NCI-H2081 (cell line): ENCODE data around the gene RPS14.
"Not testable (repeated sequence)": the region's sequence is repeated elsewhere in the genome, so short reads cannot be mapped to it uniquely, and the experiment has no call there.

Experiments used
- DNase-seq, 2 experiments: peaks; one replicate each; lab custom pipeline; 2025; lab: John Stamatoyannopoulos, UW

RPS14 gene

GRCh38 chr5:150479416-150479815 lies 29.9 kb upstream of the RPS14 start:
- DNase-seq = no peak

- not testable (repeated sequence) for DNase-seq
These were observed 27.0 kb upstream of the RPS14 start for GRCh38 chr5:150476568-150476967.

DNA sequence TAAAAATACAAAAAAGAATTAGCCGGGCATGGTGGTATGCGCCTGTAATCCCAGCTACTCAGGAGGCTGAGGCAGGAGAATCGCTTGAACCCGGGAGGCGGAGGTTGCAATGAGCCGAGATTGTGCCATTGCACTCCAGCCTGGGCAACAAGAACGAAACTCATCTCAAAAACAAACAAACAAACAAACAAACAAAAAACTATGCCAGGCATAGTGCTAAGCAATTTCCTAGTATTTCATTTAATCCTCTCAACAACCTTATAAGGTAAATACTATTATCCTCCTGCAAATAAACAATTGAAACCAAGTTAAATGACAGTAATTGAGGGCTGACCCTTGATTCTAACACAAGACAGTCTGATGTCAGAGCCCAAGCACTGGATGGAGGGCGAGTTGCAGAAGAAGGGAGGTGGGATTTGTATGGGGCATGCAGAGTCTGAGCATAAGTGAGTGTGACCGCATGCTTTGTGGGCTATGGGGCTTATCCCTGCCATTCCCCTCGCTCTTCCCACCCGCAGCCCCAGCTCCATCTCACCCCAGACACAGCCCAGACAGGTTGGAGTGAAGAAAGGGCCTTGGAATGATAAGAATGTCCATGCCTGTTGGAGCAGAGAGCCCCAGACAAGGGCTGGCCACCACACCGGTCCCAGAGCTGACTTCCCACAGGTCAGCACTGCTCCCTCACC lies 24.3 kb upstream of the RPS14 start:
- DNase-seq = no peak

DNA sequence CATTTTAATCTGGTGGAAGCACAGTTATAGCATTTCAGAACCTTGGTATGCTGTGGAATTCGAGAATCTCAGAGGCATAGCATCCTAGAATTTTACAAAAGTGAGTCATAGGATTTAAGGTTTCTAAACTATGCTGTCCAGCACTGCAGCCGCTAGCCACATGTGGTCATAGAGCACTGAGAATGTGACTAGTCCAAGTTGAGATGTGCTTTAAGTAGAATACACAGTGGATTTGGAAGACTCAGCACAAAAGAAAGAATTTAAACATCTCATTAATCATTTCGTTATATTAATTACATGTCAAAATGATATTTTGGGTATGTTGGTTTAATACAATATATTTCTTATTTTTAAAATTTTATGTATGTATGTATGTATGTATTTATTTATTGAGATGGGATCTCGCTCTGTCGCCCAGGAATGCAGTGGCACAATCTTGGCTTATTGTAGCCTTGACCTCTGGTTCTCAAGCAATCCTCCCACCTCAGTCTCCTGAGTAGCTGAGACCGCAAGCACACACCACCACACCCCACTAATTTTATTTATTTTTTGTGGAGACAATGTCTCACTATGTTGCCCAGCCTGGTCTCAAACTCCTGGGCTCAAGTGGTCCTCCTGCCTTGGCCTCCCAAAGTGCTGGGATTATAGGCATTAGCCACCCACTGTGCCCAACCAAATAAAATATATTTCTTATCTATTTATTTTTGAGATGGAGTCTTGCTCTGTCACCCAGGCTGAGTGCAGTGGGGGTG lies 20.4 kb upstream of the RPS14 start:
- no peak for DNase-seq

- DNase-seq = no peak
These were observed 18.7 kb upstream of the RPS14 start for GRCh38 chr5:150468206-150468605.

DNA sequence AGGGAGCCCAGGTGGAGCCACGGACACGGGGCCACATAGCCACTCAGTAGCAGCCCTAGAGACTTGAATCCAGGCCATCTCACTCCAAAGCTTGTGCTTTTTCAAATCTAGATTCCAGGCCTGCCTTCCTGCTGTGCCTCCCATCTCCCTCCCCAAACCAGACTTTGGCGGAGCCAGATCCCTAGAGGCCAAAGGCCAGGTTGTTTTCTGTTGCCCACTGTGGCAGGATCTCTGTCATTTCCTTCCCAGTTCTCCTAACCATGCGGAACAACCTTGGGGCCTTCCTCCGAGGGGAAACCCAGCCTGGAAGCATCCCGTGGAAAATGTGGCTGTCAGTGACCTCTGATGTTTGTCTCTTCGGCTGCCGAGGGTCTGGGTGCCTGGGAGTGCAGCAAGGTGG lies 16.4 kb upstream of the RPS14 start:
- no peak for DNase-seq

DNA sequence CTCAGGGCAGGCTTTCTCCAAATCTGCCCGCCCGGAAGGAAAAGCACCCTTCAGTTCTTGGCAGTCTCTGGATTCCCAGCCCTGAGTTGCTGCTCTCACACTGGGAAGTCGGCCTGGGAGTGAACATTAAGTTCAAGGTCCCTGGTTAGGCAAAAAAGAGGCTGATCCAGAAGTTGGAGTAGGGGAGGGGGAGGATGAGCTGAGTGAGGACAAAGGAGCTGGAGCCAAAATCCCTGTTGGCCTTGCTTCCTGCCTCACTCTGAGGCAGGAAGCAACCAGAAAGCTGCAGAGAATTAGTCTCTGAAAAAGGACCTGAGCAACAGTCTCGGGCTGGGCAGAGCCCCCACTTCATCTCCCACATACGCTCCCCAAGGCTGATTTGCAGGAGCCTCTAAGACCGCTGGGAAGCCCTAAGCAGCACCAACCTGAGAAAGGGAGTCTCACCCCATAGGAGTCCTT lies 15.0 kb upstream of the RPS14 start:
- DNase-seq = no peak

DNA sequence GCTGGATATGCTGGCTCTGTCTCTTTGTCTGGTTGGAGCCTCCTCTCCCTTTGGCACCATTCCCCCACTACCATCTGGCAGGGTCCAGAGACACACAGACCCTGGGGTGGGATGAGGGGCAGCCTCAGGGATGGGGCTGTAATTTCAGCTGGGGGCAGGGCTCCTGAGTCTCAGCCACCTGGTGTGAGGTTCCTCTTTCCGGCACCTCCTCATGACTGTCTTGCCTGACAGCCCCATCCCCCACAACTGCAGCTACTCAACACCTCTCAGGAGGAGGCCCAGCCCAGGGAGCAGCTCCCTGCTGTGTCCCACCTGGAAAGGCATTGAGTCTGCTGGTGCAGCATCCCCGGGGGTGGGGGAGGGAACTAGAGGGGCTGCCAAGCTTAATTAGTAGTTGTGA lies 11.7 kb upstream of the RPS14 start:
- peak; percentile 49 to 56 for DNase-seq

DNA sequence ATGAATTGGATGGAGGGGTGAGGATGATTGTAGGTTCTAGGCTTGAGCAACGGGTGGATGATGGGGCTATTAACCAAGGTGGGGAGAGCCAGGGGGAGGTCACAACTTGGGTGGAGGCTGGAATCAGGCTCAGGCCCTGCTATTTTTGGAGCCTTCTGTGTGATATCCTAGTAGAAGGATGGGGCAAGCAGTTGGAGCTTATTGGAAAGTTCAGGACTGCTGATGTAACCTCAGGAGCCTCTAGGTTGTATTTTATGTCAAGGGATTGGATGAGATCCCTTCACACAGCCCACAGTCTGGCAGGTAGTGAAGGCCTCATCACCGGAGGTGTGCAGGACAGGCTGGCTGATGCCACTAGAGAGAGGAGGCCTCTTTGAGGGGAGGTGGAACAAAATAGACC lies 11.2 kb upstream of the RPS14 start:
- DNase-seq = no peak

DNA sequence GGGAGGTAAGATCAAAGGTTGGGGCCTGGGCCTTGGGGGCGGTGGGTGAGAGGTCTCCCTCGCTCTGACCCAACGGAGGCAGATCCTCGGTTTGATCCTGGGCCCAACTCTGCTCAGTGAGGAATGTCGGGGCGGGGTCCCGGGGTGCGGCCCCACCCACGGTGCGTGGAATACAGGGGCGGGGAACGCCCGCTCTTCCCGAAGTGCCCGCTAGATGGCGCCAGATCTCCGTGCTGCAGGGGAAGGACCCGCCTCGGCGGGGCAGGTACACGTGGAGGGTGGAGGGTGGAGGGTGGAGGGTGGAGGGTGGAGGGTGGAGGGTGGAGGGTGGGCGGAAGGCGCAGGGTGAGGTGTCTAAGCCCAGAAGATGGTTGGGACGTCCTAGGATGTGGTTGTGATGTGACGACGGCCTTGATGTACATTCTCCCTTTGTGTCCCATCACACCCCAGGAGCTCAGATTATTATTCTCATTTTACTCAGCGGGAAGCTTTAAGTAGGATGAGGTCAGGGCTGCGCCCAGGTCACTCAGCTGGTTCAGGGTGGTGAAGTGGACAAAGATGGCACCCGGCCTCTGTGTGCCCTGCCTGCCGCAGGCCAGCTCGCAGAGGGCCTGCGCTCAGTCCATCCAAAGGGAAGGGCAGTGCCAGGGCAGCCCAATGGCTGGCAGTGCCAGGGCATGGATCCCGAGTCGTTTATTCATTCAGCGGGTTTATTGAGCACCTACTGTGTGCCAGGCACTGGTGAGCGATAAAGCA lies 9.4 kb upstream of the RPS14 start:
- peak; percentile 29 to 50 for DNase-seq

GRCh38 chr5:150457562-150458240 lies 8.2 kb upstream of the RPS14 start:
- DNase-seq = no peak

- no peak for DNase-seq
These were observed 7.6 kb upstream of the RPS14 start for GRCh38 chr5:150457121-150457520.

DNA sequence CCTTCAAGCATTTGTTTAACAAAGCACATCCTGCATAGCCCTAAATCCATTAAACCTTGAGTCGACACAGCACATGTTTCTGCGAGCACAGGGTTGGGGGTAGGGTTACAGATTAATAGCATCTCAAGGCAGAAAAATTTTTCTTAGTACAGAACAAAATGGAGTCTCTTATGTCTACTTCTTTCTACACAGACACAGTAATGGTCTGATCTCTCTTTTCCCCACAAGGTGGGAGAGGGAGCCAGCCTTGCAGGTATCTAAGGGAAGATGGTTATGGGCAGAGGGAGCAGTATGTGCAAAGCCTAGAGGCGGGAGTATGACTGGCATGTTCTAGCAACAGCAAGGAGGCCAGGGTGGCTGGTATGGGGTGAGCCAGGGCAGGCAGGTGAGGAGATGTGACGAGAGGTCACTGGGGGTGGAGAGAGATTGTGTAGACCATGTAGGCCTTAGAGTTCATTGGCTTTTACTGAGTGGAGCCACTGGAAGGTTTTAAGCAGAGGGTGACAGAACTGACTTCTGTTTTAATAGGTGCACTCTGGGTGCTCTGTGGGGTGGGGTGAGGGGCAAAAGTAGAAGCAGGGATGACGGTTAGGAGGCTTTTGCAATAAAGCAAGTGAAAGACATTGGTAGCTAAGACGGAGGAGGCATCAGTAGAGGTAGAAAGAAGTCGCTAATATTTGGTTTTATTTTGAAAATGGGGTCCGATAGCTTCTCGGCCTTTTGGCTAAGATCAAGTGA lies 5.1 kb upstream of the RPS14 start:
- no peak for DNase-seq

GRCh38 chr5:150454027-150454426 lies 4.5 kb upstream of the RPS14 start:
- not testable (repeated sequence) for DNase-seq

- DNase-seq = no peak
These were observed 3.4 kb upstream of the RPS14 start for GRCh38 chr5:150452914-150453313.

DNA sequence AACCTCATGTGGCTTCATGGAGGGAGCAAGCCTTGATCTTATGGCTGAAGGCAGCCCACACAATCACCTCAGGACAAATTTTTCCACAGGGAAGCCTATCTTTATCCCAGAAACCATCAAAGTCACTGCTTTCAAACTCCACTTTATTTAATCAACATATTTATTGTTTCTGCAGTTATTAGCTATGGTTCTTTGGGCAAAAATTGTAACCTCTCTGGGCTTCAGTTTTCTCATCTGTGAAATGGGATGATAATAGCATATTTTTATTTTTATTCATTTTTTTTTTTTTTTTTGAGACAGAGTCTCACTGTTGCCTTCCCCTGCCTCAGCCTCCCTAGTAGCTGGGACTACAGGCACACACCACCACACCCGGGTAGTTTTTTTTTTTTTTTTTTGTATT lies 2.1 kb upstream of the RPS14 start:
- DNase-seq = no peak

DNA sequence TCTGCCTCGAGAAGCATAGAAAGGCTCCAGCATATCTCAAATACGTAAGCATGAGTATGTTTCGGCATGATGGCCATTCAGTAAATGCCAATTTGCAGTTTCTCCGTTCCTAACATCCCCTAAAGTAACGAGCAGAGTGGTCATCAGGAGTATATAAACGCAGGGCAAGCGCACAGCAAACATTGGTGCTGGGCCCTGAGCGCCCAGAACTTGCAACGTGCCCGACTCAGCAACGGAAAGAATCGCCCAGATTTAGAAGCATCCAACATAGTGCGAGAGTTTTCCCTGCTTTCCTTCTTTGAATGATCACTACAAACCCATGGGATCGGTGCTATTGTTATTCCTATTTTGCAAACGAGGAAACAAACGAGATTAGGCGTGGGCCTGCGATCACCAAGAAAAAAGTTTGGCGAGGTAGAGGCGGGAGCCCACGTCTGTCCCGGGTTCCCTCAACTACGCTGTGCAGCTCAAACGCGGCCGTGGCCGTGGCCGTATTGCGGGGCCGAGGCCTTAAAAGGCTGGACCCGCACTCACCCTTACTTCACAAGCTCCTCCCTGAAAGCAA lies 505 bp downstream of the RPS14 start:
- no peak for DNase-seq

DNA sequence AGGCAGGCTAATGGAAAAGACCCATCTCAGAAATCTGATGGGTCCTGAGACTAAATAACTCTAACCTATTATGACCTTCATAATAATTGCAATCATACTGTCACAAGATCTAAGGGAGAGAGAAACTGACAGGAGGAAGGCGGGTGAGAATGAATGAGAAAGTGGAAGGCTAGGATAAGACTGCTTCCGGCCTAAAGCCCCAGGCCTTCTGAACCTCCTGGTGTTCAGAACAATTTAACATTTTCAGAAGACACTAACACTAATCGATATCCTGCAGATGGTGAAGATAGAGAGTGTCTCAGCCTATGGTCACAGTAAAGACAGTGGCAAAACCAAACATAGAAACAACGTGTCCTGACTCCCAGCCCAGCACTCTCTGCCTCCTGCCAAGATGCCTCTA lies 1.2 kb downstream of the RPS14 start:
- DNase-seq = no peak

DNA sequence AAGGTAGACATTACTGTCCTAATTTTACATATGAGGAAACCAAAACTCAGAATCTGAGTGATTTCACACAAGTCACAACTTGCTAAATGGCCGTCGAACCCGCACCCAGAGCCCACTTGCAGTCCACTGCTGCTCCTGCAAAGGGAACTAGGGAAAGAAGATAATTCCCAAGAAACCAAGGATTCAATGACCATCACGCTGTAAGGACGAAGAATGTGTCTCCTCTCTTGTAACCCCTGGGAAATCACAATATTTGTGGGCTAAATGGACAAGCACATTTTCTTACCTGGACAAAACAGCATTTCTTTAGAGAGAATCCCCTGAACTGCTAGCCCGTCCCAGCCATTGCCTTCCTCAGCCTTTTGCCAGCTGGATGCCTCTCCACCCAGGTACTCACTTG lies 2.4 kb downstream of the RPS14 start:
- DNase-seq = no peak

DNA sequence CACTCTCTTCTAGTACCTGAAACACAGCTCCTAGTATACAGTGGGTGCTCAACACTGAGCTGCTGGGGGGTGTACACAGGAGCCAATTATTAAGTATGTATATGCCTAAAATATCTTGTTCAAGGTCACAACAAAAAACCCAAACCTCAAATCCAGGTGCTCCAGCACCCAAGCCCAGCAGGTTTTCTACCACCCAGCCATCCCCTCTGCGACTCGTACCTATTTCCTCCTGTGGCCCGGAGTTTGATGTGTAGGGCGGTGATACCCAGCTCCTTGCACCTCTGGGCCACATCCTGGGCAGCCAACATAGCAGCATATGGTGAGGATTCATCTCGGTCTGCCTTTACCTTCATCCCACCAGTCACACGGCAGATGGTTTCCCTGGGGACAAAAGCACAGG lies 3.0 kb downstream of the RPS14 start:
- DNase-seq = no peak

- no peak for DNase-seq
These were observed 3.5 kb downstream of the RPS14 start for GRCh38 chr5:150446088-150446487.
